GM11168 (cell line): ENCODE data around the gene RYR1.
"Not testable (repeated sequence)": the region's sequence is repeated elsewhere in the genome, so short reads cannot be mapped to it uniquely, and the experiment has no call there.

Experiments
- in situ Hi-C: fragments of 300-500 bp; cut with MboI; formaldehyde crosslinking; loops from one replicate; pipeline ENCODE4 v1.12.0; 2022; ENCODE audit warnings: low sequenced_read_pairs; ENCODE audit not compliant: unreplicated experiment

Gene RYR1

DNA sequence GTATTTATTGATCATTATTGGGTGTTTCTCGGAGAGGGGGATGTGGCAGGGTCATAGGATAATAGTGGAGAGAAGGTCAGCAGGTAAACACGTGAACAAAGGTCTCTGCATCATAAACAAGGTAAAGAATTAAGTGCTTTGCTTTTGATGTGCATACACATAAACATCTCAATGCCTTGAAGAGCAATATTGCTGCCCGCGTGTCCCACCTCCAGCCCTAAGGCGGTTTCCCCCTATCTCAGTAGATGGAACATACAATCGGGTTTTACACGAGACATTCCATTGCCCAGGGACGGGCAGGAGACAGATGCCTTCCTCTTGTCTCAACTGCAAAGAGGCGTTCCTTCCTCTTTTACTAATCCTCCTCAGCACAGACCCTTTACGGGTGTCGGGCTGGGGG is 197.8 kb downstream of the RYR1 start:
- in situ Hi-C loops: not testable (repeated sequence)

GRCh38 chr19:38631811-38632475 is 198.5 kb downstream of the RYR1 start:
- in situ Hi-C loops: not testable (repeated sequence)

DNA sequence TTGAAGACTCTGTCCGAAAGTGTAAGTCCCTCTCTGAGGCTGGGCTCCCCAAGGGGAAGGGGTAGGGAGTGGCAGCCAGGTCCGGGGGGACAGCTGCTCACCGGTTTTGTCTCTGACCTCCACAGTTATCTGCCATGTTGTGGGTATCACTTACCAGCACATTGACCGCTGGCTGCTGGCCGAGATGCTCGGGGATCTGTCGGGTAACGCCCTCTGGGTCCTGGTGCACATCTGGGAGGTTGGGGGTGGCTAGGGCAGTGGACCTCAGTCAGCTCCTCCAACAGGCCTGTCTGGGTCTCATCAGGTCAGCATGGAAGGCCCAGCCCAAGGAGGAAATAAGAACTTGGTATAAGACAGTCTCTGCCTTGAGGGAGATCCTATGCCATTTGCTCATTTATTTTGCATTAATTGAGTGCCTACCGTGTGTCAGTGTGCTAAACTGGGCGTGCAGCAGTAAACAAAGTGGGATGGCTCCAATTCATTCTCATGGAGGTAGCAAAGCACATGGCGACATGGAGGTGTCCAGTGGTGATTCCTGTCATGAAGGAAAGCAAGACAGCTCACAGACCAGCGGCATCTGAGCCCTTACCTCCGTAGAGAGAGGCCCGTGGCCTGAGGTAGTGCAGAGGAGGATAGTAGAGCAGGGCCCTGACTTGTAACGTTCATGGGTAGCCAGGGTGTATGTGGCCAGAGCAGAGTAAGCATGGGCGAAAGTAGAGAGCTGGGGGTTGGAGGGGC is 199.2 kb downstream of the RYR1 start:
- in situ Hi-C loops: no loop called here

GRCh38 chr19:38634757-38635482 is 201.4 kb downstream of the RYR1 start:
- in situ Hi-C loops: loop anchor here (5.0 kb wide), 1 partner anchor 93 kb away; no protein-coding TSS in a partner anchor

- in situ Hi-C loops: loop anchor here (5.0 kb wide), 1 partner anchor 93 kb away; no protein-coding TSS in a partner anchor
These were observed 202.2 kb downstream of the RYR1 start for GRCh38 chr19:38635483-38636399.
